ENCODE data around the gene PLN.

GRCh38 chr6:118528129-118528528, 20.0 kb upstream of the PLN start:
- TF ChIP-seq CTCF (conservative IDR thresholded peaks at IDR 0.05; ENCODE audit: low read depth, low read length) (no peak), EZH2phosphoT487 (IDR thresholded peaks at IDR 0.05; ENCODE audit: borderline replicate concordance, low read length) (no peak)
